Cardiac muscle cell (in vitro differentiated cells and primary cell): ENCODE data around the gene DNAH3. TPM values are rescaled to one million over a fixed set of nuclear protein-coding genes. Genes with fewer than 3 reads are reported as not detected.
A peak's percentile ranks its signal among the peaks of the same experiment; 100 is the strongest.
"Not testable (repeated sequence)": the region's sequence is repeated elsewhere in the genome, so short reads cannot be mapped to it uniquely, and the experiment has no call there.

Experiments used
- DNase-seq, 2 donors: peaks; one replicate each; pipeline versions ENCODE4 v3.0.0 to v3.0.0-alpha.2; 2010 to 2017; ENCODE audit warnings: low read depth in 1 of 2, low spot score in 1 of 2
- H3K27ac ChIP-seq: fragments of 200-600 bp; sonication (generic); 2 replicates; pipeline ENCODE4 v1.5.1; 2016
- H3K27me3 ChIP-seq: fragments of 200-600 bp; sonication (generic); 2 replicates; pipeline ENCODE4 v1.6.0; 2016; ENCODE audit warnings: control low read depth
- H3K36me3 ChIP-seq: fragments of 200-600 bp; sonication (generic); 2 replicates; pipeline ENCODE4 v1.5.1; 2016; ENCODE audit warnings: control low read depth
- H3K4me1 ChIP-seq: fragments of 200-600 bp; sonication (generic); 2 replicates; pipeline ENCODE4 v1.8.1; 2017; ENCODE audit warnings: low read depth, mild to moderate bottlenecking, mixed run types
- H3K4me3 ChIP-seq: fragments of 200-600 bp; sonication (generic); 2 replicates; pipeline ENCODE4 v1.5.1; 2016; ENCODE audit warnings: mild to moderate bottlenecking
- H3K9me3 ChIP-seq: fragments of 200-600 bp; sonication (generic); 2 replicates; pipeline ENCODE4 v1.5.1; 2017; ENCODE audit warnings: low read depth, mild to moderate bottlenecking, control low read depth
- CTCF ChIP-seq: IDR thresholded peaks from 2 replicates; pipeline ENCODE4 v1.5.1; 2012; ENCODE audit warnings: low read depth, mild to moderate bottlenecking, low read length
- polyA plus RNA-seq: library from polyadenylated mRNA; unstranded; fragments of >200 nt; fragmentation: Nextera tagmentation; extraction: Ambion mirVana; gene quantifications from 2 replicates; pipeline ENCODE4 v1.2.1, GENCODE V29; 2016
- total RNA-seq: library from RNA; depleted of rRNA; stranded (reverse); fragments of >200 nt; gene quantifications from 2 replicates; pipeline ENCODE4 v1.2.3, GENCODE V29; 2016

DNAH3 gene
- total and polyA plus RNA-seq, 2 experiments from 2014 or later: 0.39 TPM; not detected in 1

GRCh38 chr16:21125191-21125590, 25.5 kb downstream of the DNAH3 start:
- Histone ChIP-seq H3K9me3 (no peaks in the 10 kb centered on the region), H3K27ac (no peak overlapping the region), H3K4me1 (no peaks in the 10 kb centered on the region), H3K27me3 (no peaks in the 10 kb centered on the region), H3K36me3 (no peaks in the 10 kb centered on the region), H3K4me3 (no peak overlapping the region)
- DNase-seq: no peak
- TF ChIP-seq CTCF: no peak

GRCh38 chr16:21120976-21121520, 29.6 kb downstream of the DNAH3 start:
- DNase-seq: no peak
- Histone ChIP-seq H3K27ac (no peak overlapping the region), H3K9me3 (no peaks in the 10 kb centered on the region), H3K36me3 (no peaks in the 10 kb centered on the region), H3K4me3 (no peak overlapping the region), H3K27me3 (no peaks in the 10 kb centered on the region), H3K4me1 (no peaks in the 10 kb centered on the region)
- TF ChIP-seq CTCF: no peak

GRCh38 chr16:21117567-21117966, 33.1 kb downstream of the DNAH3 start:
- no peak for DNase-seq
- Histone ChIP-seq H3K27me3 (no peaks in the 10 kb centered on the region), H3K27ac (no peak overlapping the region), H3K4me3 (no peak overlapping the region), H3K9me3 (no peaks in the 10 kb centered on the region), H3K4me1 (no peaks in the 10 kb centered on the region), H3K36me3 (no peaks in the 10 kb centered on the region)
- no peak for TF ChIP-seq CTCF

- H3K36me3 ChIP-seq: no peaks in the 10 kb centered on the region
- H3K4me3 ChIP-seq: no peak overlapping the region
- no peak for TF ChIP-seq CTCF
- no peaks in the 10 kb centered on the region for H3K9me3 ChIP-seq
- no peak overlapping the region for H3K27ac ChIP-seq
- H3K4me1 ChIP-seq: no peaks in the 10 kb centered on the region
- no peaks in the 10 kb centered on the region for H3K27me3 ChIP-seq
- peak in 1 of 2 donors; percentile 45 for DNase-seq
These were observed 34.4 kb downstream of the DNAH3 start for GRCh38 chr16:21116148-21116693.

GRCh38 chr16:21115551-21115950, 35.1 kb downstream of the DNAH3 start:
- H3K4me3 ChIP-seq, H3K27ac ChIP-seq, H3K4me1 ChIP-seq, DNase-seq, H3K9me3 ChIP-seq, H3K27me3 ChIP-seq, H3K36me3 ChIP-seq: not testable (repeated sequence)

- H3K27ac ChIP-seq: no peak overlapping the region
- peak in 1 of 2 donors; percentile 70 for DNase-seq
- H3K4me1 ChIP-seq: no peaks in the 10 kb centered on the region
- H3K4me3 ChIP-seq: no peak overlapping the region
- no peaks in the 10 kb centered on the region for H3K36me3 ChIP-seq
- no peaks in the 10 kb centered on the region for H3K9me3 ChIP-seq
- TF ChIP-seq CTCF: no peak
- H3K27me3 ChIP-seq: no peaks in the 10 kb centered on the region
These were observed 46.4 kb downstream of the DNAH3 start for GRCh38 chr16:21103941-21104860.
